NCI-H1105 (cell line): ENCODE results near the gene MLLT10.

Experiments used
- DNase-seq: peaks from one replicate; lab custom pipeline; 2025; lab: John Stamatoyannopoulos, UW

The MLLT10 gene

DNA sequence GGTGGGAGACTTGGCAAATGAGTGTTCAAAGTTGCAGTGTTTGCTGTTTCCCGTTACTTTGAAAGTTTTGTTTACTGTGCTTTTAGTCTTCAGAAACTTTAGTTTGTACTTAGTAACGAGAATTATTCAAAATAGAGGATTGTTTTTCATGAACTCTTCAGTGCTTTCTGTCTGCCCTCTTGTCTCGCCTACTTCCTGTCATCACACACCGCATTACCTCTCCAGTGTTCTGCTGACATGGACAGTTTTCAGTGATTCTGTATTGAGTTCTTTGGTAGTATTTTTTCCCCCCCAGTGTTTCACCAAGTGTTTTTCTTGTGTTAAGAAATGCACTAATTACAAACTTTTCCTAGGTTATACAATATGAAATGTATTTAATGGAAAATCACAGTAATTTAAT lies 207.0 kb downstream of the MLLT10 start:
- no peak for DNase-seq

DNA sequence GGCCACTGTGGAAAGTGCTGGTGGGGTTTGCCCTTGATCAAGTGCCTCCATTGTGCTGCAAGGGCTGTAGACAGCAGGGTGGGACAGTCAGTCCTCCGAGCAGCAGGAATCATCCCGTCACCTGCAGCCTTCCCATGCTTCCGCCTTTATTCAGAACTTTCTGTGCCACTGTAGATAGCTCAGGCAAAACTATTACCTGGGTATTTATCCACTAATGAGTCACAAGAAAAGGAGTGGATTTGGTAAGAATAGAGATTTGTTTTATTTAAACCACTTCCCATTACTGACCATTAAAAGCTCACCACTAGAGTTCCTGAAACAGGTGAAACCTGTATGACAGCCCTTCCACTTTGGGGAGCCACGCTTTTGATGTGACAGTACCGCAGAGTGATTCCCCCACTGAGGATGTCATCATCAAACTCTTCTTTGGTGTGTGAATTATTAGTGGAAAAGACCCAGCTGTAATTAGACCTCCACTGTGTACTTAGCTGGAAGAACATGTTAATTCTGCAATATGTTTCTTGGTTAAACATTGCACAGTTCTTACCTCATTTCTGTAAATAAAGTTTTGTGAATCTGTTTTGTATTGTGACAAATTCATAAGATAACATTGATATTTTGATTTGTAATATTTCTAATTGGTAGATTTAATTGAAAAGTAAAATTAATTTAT lies 208.8 kb downstream of the MLLT10 start:
- DNase-seq: no peak

GRCh38 chr10:21744223-21744622 lies 210.2 kb downstream of the MLLT10 start:
- no peak for DNase-seq

- DNase-seq: no peak
Observed at GRCh38 chr10:21746118-21746517, 212.1 kb downstream of the MLLT10 start.

- no peak for DNase-seq
Observed at GRCh38 chr10:21747809-21748208, 213.8 kb downstream of the MLLT10 start.

- no peak for DNase-seq
Observed at GRCh38 chr10:21749788-21750187, 215.8 kb downstream of the MLLT10 start.

- no peak for DNase-seq
Observed at GRCh38 chr10:21750424-21750823, 216.4 kb downstream of the MLLT10 start.

GRCh38 chr10:21751341-21752310 lies 217.6 kb downstream of the MLLT10 start:
- DNase-seq: no peak

DNA sequence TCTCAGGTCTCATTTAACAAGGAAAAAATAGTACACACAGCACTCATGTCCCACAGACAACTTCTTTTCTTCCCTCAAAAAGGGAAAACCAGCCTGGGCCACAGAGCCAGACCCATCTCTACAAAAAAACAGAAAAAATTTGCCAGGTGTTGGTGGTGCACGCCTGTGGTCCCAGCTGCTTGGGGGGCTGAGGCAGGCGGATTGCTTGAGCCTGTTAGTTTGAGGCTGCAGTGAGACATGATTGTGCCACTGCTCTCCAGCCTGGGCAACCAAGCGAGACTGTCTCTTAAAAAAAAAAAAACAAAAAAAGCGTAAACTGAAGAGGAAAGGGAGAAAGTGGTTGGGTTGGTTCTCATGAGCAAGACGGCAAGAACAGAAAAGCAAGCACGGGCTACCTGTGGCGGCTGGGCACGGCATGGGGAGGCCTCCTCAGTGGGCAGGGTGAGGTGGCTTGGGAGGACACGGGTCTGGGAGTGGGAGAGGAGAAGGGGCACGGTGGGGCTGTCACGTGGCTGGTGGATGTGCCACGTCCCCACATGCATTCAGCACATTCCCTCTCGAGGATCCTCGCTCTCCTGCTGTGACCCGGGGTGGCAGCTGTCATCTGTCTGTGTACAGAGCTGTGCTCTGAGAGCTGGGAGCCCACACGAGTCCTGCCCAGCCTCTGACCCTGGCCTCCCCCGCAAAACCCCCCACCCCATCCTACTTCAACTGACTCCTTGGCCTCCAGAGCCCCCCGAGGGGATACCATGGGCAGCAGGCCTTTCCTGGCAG lies 219.7 kb downstream of the MLLT10 start:
- DNase-seq: no peak

DNA sequence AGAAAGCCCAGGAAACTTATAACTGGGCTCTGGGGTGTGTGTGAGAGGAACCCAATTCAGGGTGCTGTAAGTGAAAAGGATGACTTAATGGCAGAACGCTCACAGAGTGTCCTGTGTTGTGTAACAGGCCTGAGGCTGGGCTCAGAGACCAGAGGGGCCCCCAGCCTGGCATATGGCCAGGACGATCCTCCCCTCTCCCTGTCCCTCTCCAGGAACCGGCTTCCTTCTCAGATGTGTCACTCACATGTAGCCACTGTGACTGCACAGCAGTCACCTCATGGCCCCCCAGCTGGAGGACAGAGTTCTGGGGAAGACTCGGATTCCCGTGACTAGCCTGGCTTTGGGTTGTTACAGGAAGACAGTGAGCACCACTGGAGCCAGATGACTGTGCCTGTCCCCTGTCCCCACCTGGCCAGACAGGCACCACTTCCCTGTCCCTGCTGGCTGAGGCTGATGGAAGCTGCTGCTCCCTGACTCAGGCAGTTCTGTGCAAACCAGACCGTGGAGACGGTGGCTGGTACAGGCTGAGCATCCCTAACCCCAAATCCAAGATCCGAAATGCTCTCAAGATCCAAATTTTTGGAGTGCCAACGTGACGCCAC lies 220.5 kb downstream of the MLLT10 start:
- no peak for DNase-seq

GRCh38 chr10:21756707-21757106 lies 222.7 kb downstream of the MLLT10 start:
- DNase-seq: no peak

GRCh38 chr10:21757185-21757901 lies 223.3 kb downstream of the MLLT10 start:
- no peak for DNase-seq

GRCh38 chr10:21758239-21758638 lies 224.2 kb downstream of the MLLT10 start:
- no peak for DNase-seq

- no peak for DNase-seq
Observed at GRCh38 chr10:21758696-21759095, 224.7 kb downstream of the MLLT10 start.

DNA sequence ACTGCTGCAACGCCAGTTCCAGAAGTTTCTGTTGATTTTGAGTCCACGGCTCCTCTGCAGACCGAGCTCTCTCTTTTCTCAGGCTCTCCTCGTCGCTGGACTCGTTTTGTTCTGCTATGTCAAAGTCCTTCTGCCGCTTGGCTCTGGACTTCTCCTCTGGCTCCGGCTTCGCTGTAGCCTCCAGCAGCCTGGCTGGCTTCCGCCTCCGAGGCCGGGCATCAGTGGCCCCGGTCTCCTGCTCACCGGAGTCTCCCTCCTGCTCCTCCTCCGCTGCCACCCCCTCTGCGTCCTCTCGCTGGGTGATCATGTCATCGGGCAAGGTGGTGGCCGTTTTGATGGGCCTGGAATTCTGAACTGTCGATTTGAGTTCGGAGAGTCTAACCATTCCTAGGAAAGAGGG lies 225.2 kb downstream of the MLLT10 start:
- no peak for DNase-seq

GRCh38 chr10:21760332-21760731 lies 226.3 kb downstream of the MLLT10 start:
- DNase-seq: no peak

DNA sequence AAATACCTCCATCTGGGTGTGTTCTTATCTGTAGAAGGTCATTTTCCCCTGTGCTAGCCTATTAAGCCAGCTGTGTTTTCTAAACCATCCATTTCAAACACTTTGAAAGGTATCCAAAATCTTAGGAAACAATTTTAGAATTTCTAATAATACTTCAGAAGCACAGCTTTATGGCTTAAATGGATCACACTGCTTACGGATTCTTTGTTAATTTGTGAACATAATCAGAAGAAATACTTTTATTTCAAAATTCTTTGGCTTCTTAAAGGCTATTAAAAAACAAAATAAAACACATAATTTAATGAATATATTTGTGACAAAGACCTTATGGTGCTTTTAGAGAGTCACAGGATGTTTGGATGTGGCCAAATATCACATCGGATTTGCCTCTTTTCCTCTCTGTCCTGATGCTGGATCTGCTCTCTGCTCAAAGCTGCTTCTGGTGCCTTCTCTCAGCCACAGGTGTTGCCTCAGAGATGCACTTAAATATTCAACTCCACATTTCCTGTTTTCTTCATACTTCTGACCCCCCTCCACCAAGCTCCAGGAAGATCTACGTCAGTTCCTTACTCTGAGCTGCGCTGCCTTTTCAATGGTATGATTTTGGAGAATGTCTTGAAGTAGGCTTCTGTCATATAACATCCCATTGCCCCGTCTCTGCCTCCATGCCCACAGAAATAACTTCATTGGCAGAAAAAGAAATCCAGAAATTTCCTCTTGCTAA lies 230.6 kb downstream of the MLLT10 start:
- no peak for DNase-seq

DNA sequence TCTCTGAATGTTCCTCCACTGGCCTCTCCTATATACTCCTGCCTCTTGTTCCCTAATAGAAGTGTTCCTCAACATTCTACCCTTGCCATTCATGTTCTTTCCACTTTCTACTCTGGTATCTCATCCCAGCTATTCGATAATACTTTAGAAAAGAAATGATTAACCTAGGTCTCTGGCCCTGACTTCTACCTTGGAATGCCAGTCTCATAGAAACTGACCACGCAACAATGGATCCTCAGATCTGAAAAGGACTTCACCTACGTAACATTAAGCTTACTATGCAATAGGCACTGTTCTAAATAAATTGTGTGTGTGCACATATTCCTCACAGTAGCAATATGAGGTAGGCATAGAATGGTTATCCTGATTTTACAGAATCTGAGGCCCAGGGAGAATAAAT lies 235.0 kb downstream of the MLLT10 start:
- DNase-seq: no peak

DNA sequence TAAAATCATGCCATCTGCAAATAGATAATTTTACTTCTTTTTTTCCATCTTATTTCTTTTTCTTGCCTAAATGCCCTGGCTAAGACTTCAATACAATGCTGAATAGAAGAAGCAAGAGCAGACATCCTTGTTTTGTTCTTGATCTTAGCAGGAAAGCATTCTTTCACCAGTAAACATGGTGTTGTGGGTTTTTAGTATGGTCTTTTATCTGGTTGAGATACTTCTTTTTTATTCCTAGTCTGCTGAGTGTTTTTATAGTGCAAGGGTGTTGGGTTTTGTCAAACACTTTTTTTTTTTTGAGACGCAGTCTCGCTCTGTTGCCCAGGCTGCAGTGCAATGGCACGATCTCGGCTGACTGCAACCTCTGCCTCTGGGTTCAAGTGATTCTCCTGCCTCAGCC lies 237.2 kb downstream of the MLLT10 start:
- DNase-seq: no peak

GRCh38 chr10:21776883-21777282 lies 242.9 kb downstream of the MLLT10 start:
- DNase-seq: no peak

DNA sequence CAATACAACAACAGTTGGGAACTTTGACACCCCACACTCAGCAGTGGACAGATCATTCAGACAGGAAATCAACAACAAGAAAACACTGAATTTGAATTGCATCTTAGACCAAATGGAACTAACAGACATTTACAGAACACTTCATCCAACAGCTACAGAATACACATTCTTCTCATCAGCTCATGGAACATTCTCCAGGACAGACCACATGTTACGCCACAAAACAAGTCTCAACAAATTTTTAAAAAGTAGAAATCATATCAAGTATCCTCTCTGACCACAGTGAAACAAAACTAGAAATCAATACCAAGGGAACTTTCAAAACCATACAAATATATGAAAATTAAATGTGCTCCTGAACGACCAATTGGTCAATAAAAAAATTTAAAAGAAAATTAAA lies 257.2 kb downstream of the MLLT10 start:
- DNase-seq: no peak
